HG03280 (cell line): Measurements from ENCODE around the gene BUB3.

Experiments
- ATAC-seq: cut with Tn5 transposase; IDR thresholded peaks from one replicate; pipeline ENCODE4 v1.9.1; 2021; ENCODE audit warnings: mild to moderate bottlenecking, moderate library complexity; ENCODE audit not compliant: unreplicated experiment

BUB3 gene

DNA sequence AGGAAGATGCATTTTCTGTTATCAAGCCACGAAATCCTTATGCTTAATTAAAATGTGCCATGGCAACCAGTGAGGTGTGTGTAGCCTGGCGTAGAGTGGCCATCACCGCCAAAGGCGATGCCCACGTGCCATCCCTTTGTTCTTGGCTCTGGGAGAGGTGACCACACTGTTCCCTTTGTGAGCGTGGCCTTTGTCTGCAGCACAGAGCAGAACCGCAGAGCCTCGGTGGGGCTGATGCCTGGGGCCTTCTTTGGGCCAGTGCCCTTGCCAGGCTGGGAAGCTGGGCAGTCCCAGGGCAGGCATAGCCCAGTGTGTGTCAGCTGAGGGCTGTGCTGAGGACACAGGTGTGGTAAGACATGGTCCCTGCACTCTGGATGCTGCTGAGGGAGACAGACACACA lies 48.3 kb downstream of the BUB3 start:
- no peak for ATAC-seq

DNA sequence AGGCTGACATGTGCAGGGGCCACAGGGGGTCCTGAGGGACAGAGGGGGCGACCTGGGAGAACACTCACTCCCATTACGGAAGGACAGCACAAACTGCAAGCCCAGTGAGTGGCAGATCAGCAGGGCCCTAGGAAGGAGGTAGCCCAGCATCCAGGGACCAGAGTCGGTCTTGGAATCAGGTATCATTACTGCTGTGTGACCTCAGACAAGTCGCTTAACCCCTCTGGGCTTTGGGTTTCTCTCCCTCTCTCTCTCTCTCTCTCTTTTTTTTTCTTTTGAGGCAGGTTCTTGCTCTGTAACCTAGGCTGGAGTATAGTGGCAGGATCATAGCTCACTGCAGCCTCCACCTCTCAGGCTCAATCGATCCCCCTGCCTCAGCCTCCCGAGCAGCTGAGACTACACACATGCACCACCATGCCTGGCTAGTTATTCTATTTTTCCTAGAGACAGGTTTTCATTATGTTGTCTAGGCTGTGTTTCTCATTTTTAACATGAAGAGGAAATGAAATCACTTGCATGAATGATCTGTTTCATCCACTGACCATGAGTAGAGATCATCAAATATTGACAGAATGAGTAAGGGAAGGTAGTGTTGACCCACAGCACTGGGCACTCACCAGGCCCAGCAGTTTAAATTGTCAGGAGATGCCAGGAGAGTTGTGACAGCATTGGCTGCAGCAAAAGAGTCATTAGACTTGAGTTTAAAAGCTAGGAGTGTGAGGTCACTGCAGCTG lies 49.4 kb downstream of the BUB3 start:
- no peak for ATAC-seq

DNA sequence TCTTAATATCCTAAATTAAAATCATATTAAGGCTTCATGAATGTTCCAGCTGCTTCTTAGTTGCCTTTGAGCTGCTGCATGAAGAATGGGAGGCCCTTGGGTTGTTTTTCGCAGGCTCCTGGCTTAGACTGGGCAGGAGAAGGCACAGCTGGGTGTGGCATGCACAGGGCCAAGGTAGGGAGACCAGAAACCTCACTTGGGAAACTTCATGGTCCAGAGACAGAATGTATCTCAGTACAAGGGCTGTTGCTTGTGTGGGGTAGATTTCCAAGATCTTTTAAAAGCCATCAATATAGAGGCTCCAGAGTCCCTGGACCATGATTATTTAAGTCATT lies 49.9 kb downstream of the BUB3 start:
- ATAC-seq, result no peak

DNA sequence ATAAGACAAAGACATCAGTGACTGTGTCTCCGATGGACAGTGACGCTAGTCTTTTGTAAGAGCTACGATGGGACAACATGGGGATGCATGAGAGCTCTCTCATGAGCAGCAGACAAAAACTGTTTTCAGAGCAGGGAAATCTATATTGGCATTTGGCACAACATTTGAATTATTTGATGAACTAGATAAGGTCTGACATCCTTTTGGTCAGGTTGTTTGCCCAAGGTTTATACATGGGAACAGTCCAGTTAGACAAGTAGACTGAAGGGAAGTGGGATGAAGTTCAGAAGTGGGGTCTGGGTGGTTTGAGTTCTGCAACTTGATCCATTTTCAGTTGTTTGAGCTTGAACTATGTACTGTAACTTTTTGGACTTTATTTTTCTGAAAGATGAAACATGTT lies 50.8 kb downstream of the BUB3 start:
- no peak for ATAC-seq

DNA sequence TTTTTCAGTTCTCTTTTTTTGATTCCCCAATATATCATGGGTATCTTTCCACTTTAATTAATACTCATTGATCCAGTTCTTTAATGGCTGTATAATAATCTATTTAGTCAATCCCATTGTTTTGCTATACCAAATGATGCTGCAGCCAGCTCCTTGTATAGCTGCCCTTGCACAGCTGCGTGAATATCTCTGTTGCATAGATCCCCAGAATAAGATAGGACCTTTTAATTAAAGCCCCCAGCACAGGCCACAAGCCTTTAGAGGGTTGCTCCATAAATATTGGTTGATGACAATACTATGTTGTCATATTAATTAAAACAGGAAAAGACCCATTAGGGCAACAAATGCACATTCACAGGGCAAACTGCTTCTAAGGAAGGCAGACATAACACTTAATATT lies 57.9 kb downstream of the BUB3 start:
- no peak for ATAC-seq

DNA sequence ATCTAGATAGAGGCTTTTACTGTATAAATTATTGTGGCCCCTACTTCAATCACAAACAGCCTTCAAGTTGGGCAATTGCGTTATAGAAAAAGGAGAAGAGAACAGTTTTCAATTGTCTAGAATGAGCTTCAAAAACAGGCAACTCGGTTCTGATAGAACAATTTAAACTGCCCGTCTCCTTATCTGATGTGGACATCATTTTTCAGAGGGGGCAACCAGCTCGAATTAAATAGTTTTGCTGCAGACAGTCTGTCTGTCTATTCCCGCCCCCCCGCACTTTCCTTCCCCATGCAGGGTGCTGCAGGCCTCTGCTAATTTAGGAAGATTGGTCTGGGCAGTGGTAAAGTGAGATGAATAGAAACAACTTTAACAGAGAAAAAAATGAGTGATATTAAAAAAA lies 58.4 kb downstream of the BUB3 start:
- no peak for ATAC-seq

DNA sequence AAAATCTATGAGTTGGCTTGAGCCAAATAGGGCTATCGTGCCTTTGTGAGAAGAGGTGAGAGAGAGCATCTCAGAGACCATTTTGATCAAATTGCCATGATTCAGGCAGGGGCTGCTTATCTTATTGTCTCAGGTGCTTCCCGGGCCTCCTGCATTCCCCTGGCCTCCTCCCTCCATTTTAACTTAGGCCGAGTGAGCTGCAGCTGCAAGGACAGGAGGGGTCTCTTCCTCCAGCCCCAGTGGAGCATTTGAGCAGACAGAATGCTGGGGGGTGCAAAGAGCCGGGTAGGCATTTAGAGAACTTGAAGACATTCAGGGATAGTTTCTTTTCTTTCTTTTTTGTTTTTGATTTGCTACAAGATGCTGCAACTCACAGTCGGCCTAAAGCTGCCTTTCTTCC lies 59.0 kb downstream of the BUB3 start:
- no peak for ATAC-seq
